GM19035 (cell line): ENCODE data around the gene KCNK15.

ENCODE experiments used
- ATAC-seq: cut with Tn5 transposase; IDR thresholded peaks from one replicate; pipeline ENCODE4 v1.9.1; 2021; ENCODE audit not compliant: unreplicated experiment

Gene KCNK15

GRCh38 chr20:44715499-44716308 is 30.0 kb upstream of the KCNK15 start:
- no peak for ATAC-seq

GRCh38 chr20:44716309-44717106 is 29.2 kb upstream of the KCNK15 start:
- no peak for ATAC-seq

GRCh38 chr20:44717986-44718385 is 27.7 kb upstream of the KCNK15 start:
- no peak for ATAC-seq

- ATAC-seq = no peak
These were observed 25.8 kb upstream of the KCNK15 start for GRCh38 chr20:44719841-44720240.

GRCh38 chr20:44720621-44720996 is 25.1 kb upstream of the KCNK15 start:
- no peak for ATAC-seq

GRCh38 chr20:44720997-44721784 is 24.5 kb upstream of the KCNK15 start:
- no peak for ATAC-seq

GRCh38 chr20:44721785-44722054 is 23.9 kb upstream of the KCNK15 start:
- no peak for ATAC-seq

GRCh38 chr20:44722990-44723389 is 22.7 kb upstream of the KCNK15 start:
- ATAC-seq = no peak

GRCh38 chr20:44723391-44723790 is 22.3 kb upstream of the KCNK15 start:
- ATAC-seq = no peak

GRCh38 chr20:44723798-44724362 is 21.8 kb upstream of the KCNK15 start:
- no peak for ATAC-seq

GRCh38 chr20:44724423-44725091 is 21.1 kb upstream of the KCNK15 start:
- ATAC-seq = no peak

GRCh38 chr20:44725837-44726236 is 19.8 kb upstream of the KCNK15 start:
- ATAC-seq = no peak

- no peak for ATAC-seq
These were observed 18.6 kb upstream of the KCNK15 start for GRCh38 chr20:44727039-44727438.

GRCh38 chr20:44727651-44728050 is 18.0 kb upstream of the KCNK15 start:
- ATAC-seq = no peak

- no peak for ATAC-seq
These were observed 16.7 kb upstream of the KCNK15 start for GRCh38 chr20:44728801-44729443.

GRCh38 chr20:44730441-44730840 is 15.2 kb upstream of the KCNK15 start:
- ATAC-seq = no peak

- no peak for ATAC-seq
These were observed 14.0 kb upstream of the KCNK15 start for GRCh38 chr20:44731657-44732056.

- ATAC-seq = no peak
These were observed 13.3 kb upstream of the KCNK15 start for GRCh38 chr20:44732327-44732726.

GRCh38 chr20:44733341-44734069 is 12.2 kb upstream of the KCNK15 start:
- ATAC-seq = no peak

- no peak for ATAC-seq
These were observed 10.7 kb upstream of the KCNK15 start for GRCh38 chr20:44734938-44735337.
